ENCODE data around the gene DGUOK.
A peak's percentile ranks its signal among the peaks of the same experiment; 100 is the strongest.

The DGUOK gene

GRCh38 chr2:73895473-73895872 is 31.2 kb upstream of the DGUOK start:
- DNase-seq (ENCODE audit: low spot score) = no peak
- no peak for TF ChIP-seq CTCF (IDR thresholded peaks at IDR 0.05; ENCODE audit: extremely low read depth, missing control alignments)

GRCh38 chr2:73896362-73897239 is 30.1 kb upstream of the DGUOK start:
- TF ChIP-seq CTCF (IDR thresholded peaks at IDR 0.05; ENCODE audit: extremely low read depth, missing control alignments) = no peak
- DNase-seq (ENCODE audit: low spot score) = peak; percentile 18

- no peak for TF ChIP-seq CTCF (IDR thresholded peaks at IDR 0.05; ENCODE audit: extremely low read depth, missing control alignments)
- no peak for DNase-seq (ENCODE audit: low spot score)
Measured at GRCh38 chr2:73897240-73897583, 29.5 kb upstream of the DGUOK start.

GRCh38 chr2:73897934-73898333 is 28.7 kb upstream of the DGUOK start:
- DNase-seq (ENCODE audit: low spot score) = no peak
- no peak for TF ChIP-seq CTCF (IDR thresholded peaks at IDR 0.05; ENCODE audit: extremely low read depth, missing control alignments)

GRCh38 chr2:73899801-73900336 is 26.8 kb upstream of the DGUOK start:
- DNase-seq (ENCODE audit: low spot score) = no peak
- no peak for TF ChIP-seq CTCF (IDR thresholded peaks at IDR 0.05; ENCODE audit: extremely low read depth, missing control alignments)

- DNase-seq (ENCODE audit: low spot score) = no peak
- TF ChIP-seq CTCF (IDR thresholded peaks at IDR 0.05; ENCODE audit: extremely low read depth, missing control alignments) = no peak
Measured at GRCh38 chr2:73901143-73901542, 25.5 kb upstream of the DGUOK start.

GRCh38 chr2:73902284-73902683 is 24.4 kb upstream of the DGUOK start:
- TF ChIP-seq CTCF (IDR thresholded peaks at IDR 0.05; ENCODE audit: extremely low read depth, missing control alignments) = no peak
- DNase-seq (ENCODE audit: low spot score) = no peak

Measured in GM20000 (cell line).